Limb (tissue), 2 donors: ENCODE measurements around the gene SLC12A9.

Experiments used
- DNase-seq, 2 donors: peaks; one replicate each; pipeline ENCODE4 v3.0.0-alpha.2; 2016; ENCODE audit errors: extremely low spot score in 2 of 2

Gene SLC12A9

DNA sequence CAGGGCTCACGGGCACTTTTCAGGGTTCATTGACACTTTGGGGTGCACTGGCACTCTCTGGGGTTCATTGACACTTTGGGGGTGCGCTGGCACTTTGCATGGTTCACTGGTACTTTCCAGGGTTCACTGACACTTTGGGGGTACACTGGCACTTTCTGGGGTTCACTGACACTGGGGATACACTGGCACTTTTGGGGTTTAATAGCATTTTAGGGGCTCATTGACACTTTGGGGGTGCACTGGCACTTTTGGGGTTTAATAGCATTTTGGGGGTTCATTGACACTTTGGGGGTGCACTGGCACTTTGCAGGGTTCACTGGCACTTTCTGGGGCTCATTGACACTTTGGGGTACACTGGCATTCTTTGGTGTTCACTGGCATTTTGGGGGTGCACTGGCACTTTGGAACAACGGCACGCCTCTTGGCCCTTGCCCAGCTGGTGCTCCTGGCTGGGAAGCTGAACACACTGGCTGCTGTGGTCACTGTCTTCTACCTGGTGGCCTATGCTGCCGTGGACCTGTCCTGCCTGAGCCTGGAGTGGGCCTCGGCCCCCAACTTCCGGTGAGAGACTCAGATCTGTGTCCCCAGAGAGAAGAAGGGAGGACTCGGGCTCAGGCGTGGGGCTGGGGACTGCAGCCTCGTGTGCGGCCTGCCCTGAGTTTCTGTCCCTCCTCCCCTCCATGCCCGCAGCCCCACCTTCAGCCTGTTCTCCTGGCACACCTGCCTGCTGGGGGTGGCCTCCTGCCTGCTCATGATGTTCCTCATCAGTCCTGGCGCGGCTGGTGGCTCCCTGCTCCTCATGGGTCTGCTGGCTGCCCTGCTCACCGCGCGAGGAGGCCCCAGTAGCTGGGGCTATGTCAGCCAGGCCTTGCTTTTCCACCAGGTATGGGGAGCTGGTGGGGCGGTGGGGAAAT, 8.4 kb downstream of the SLC12A9 start:
- DNase-seq = no peak

- DNase-seq = no peak
Measured at GRCh38 chr7:100861616-100861985, 9.1 kb downstream of the SLC12A9 start.

GRCh38 chr7:100863406-100863950, 11.0 kb downstream of the SLC12A9 start:
- no peak for DNase-seq

DNA sequence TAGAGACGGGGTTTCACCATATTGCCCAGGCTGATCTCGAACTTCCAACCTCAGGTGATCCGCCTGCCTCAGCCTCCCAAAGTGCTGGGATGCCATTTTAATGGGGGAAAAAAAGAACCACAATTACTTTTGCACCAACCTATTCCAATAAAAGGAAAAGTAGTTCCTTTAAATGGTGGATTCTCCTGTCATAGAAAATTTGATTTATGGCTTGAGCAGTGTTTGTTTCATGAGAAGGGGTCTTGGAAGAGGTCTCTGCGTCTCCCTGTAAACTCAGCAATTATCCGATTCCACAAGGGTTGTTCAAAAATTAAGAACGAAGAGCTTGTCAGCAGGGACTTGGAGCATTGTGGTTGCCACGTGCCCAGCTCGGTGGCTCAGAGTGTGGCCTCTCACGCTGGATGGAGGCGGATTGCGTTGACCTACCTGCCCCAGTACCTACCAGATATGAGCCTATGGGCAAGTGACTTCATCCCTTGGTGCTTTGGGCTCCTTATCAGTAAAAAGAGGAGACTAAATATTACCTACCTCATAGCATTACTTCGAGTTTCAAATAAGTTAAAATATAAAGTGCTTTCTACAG, 11.8 kb downstream of the SLC12A9 start:
- DNase-seq = no peak

- no peak for DNase-seq
Measured at GRCh38 chr7:100865372-100865911, 12.9 kb downstream of the SLC12A9 start.

- DNase-seq = peak in 1 of 2 donors; percentile 76
Measured at GRCh38 chr7:100865938-100866728, 13.6 kb downstream of the SLC12A9 start.

- DNase-seq = no peak
Measured at GRCh38 chr7:100866729-100867039, 14.2 kb downstream of the SLC12A9 start.

GRCh38 chr7:100867040-100867775, 14.7 kb downstream of the SLC12A9 start, which contains the start of gene TRIP6:
TSS of gene TRIP6 (plus strand) at chr7:100867387. CDS start at chr7:100867498, 111 bp downstream.
- DNase-seq = peak; percentile 87 to 93

GRCh38 chr7:100867776-100868485, 15.4 kb downstream of the SLC12A9 start:
- DNase-seq = peak in 1 of 2 donors; percentile 56

DNA sequence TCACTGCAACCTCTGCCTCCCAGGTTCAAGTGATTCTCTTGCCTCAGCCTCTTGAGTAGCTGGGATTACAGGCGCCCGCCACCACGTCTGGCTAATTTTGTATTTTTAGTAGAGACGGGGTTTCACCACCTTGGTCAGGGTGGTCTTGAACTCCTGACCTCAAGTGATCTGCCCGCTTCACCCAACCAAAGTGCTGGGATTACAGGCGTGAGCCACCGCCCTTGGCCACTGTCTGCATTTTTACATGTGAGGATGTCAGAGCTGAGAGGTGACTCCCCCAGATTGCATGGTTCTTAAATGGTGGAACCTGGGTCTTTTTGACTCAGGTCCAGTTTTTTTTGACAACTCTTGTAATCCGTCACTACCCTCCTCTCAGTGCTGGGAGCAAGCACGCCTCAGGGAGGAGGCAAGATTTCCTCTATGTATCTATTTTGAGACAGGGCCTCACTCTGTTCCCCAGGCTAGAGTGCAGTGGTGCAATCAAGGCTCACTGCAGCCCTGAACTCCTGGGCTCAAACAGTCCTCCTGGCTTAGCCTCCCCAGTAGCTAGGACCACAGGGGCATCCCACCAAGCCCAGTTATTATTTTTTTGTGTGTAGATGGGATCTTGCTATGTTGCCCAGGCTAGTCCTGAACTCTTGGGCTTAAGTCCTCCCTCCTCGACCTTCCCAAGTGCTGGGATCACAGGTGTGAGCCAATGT, 21.2 kb downstream of the SLC12A9 start:
- DNase-seq = no peak

DNA sequence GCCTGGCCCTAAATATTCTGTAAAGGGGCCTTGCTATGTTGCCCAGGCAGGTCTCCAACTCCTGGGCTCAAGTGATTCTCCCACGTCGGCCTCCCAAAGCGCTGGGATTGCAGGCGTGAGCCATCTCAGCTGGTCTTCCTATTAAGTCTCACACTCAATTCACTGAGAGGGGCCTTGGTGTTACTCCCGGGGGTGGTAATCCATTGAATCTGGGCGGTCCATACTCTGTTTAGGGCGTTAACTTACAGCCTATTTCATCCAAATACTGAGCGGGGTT, 21.7 kb downstream of the SLC12A9 start:
- no peak for DNase-seq

- peak; percentile 97 to 99 for DNase-seq
Measured at GRCh38 chr7:100874577-100875355, 22.3 kb downstream of the SLC12A9 start, which contains the start of gene SRRT. TSS of gene SRRT (plus strand) at chr7:100875103. CDS start at chr7:100875591, 488 bp downstream.

DNA sequence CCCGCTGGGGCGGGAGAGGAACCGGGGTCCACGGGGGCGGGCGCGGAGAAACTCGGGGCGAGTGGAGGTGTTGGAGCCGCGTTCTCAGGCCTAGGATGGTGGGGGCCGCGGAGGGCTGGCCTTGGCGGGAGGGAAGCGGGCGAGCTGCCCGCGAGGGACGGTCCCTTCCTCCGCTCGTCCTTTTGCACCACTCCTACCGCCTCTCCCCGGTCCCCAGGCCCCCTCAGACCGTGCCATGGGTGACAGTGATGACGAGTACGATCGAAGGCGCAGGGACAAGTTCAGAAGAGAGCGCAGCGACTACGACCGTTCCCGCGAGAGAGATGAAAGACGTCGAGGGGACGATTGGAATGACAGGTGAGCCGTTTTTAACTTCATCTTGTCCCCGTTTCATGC, 22.8 kb downstream of the SLC12A9 start:
- DNase-seq = no peak

DNA sequence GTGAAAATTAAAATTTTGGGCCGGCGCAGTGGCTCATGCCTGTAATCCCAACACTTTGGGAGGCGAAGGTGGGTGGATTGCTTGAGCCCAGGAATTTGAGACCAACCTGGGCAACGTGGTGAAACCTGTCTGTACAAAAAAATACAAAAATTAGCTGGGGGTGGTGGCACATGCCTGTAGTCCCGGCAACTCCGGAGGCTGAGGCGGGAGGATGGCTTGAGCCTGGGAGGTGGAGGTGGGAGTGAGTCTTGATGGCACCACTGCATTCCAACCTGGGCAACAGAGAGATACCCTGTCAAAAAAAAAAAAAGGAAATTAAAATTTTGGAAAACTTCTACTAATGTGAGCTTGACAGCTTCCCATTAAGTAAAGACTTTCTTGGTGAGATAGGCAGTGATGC, 25.5 kb downstream of the SLC12A9 start:
- no peak for DNase-seq

- DNase-seq = no peak
Measured at GRCh38 chr7:100878685-100879084, 26.2 kb downstream of the SLC12A9 start.

DNA sequence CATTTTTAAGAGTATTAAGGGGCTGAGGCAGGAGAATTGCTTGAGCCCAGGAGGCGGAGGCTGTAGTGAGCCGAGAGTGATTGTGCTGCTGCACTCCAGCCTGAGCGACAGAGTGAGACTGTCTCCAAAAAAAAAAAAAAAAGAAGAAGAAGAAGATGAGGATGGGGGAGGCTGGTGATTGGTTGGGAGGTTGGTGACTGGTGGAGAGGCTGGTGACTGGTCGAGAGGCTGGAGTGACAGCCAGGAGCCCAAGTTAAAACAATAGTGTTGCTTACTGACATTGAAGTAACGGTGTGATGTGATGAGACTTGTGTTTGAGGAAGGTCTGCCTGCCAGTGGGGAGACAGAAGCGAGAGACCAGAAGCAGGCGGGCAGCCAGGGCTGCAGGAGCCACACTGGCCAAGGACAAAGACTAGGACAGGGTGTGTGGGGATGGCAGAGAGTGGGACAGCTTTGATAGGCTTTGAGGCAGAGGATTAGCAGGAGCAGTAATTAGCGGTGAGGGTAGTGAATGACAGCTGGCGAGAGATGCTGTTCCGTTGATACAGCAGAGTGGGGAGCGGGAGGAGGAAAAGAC, 27.3 kb downstream of the SLC12A9 start:
- no peak for DNase-seq

- DNase-seq = no peak
Measured at GRCh38 chr7:100880645-100881044, 28.1 kb downstream of the SLC12A9 start.

GRCh38 chr7:100881136-100881535, 28.6 kb downstream of the SLC12A9 start:
- no peak for DNase-seq

DNA sequence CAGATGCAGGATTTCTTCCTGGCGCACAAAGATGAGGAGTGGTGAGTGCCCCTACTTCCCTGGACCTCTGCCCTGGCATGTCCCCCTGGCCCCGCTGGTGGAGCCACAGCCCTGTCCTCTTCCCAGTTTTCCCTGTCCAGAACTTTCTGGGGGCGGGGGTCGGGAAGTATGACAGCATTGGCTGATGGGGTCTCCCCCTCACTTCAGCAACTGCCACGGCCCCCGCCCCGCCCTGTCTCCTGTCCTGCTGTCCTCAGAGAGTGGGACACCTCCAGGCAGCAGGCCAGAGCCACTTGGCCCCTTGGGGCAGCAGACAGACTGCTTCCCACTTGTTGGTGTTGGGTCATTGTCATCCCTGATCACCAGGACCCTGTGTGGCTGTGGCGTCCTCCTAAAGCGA, 29.7 kb downstream of the SLC12A9 start:
- DNase-seq = no peak
